Pancreas (tissue), 10 donors: ENCODE data around the gene GABBR1. TPM values are rescaled to one million over a fixed set of nuclear protein-coding genes. Genes with fewer than 3 reads are reported as not detected.

ENCODE experiments used
- ATAC-seq, 4 donors: fragments of 200-7000 bp; cut with Tn5 transposase; one replicate each; pipeline versions ENCODE4 v1.8.0 to v1.9.1; 2020; ENCODE audit warnings: mild to moderate bottlenecking in 4 of 4, moderate library complexity in 4 of 4
- DNase-seq, 6 donors: peaks; one replicate each; pipeline ENCODE4 v3.0.0-alpha.2; 2020
- FAIRE-seq: peaks from 2 replicates; lab custom pipeline; 2012; peaks lifted over from hg19 to GRCh38; lab: Jason Lieb, UNC
- H3K27ac ChIP-seq, 4 donors: fragments of 200-600 bp; sonication (generic); 1 replicate in 3 of 4; 2 replicates in 1 of 4; pipeline versions ENCODE4 v1.5.0 to v1.8.0; 2020
- H3K27me3 ChIP-seq, 4 donors: fragments of 200-600 bp; one replicate each; pipeline ENCODE4 v1.8.0; 2021
- H3K36me3 ChIP-seq, 3 donors: fragments of 200-600 bp; sonication (generic) in 1 of 3; one replicate each; pipeline versions ENCODE4 v1.5.0 to v1.8.0; 2020 to 2021
- H3K4me1 ChIP-seq, 3 donors: fragments of 200-600 bp; one replicate each; pipeline ENCODE4 v1.8.0; 2021
- H3K4me3 ChIP-seq, 4 donors: fragments of 200-600 bp; sonication (generic) in 2 of 4; one replicate each; pipeline versions ENCODE4 v1.5.0 to v1.8.0; 2020 to 2021
- H3K9me3 ChIP-seq, 4 donors: fragments of 200-600 bp; one replicate each; pipeline ENCODE4 v1.8.0; 2021
- WGBS, 2 donors: extraction: QIAGEN DNeasy Blood & Tissue Kit; methylation state at CpG; one replicate each; pipeline ENCODE4 v1.1.7; 2013; 5-methylcytosine and 5-hydroxymethylcytosine counted together
- intact Hi-C, 3 donors: fragments of 100-400 bp; cut with DNase I; formaldehyde crosslinking; loops; one replicate each; pipeline versions ENCODE4 v1.11.1 to v1.14.2; 2022
- polyA plus RNA-seq, 2 donors: library from polyadenylated mRNA; stranded (reverse); fragments of 200-250 nt; gene quantifications; one replicate each; pipeline ENCODE4 v1.2.3, GENCODE V29; 2013
- total RNA-seq, 6 donors: library from RNA; stranded (reverse); fragmentation: NEBNext Ultra II Directional in 4 of 6; extraction: Animal tissue kit (Norgen Biotek cat#: 25700) in 4 of 6; gene quantifications; one replicate each; pipeline versions ENCODE4 v1.2.1 to v1.2.4, GENCODE V29; 2021 to 2023
- TF ChIP-seq, protein P1 (sequence below), 4 donors: fragments of 200-600 bp; sonication (generic) in 3 of 4; IDR thresholded peaks; one replicate each; pipeline versions ENCODE4 v1.5.0 to v1.8.0; 2021; ENCODE audit warnings: antibody characterized with exemption in 4 of 4
- donor health status: healthy with polysubstance abuse.
- donor health status: DM: no; HTN: no; CAD: no; lungs with moderate emphysema.
- donor health status: DM: no; HTN: no; CAD: no.
- donor health status: control.
- donor health status: control.
- donor health status: Bipolar disorder and iron deficiency.
- donor health status: DM: yes; HTN: yes; CAD: no.
- donor health status: DM: no; HTN: no; CAD: no.
- donor health status: DM: no; HTN: no; CAD: no.
- donor health status: DM: yes; HTN: yes; CAD: no.

The GABBR1 gene
- total and polyA plus RNA-seq, 8 donors: 5.2 to 26.7 (median 8.7) TPM

DNA sequence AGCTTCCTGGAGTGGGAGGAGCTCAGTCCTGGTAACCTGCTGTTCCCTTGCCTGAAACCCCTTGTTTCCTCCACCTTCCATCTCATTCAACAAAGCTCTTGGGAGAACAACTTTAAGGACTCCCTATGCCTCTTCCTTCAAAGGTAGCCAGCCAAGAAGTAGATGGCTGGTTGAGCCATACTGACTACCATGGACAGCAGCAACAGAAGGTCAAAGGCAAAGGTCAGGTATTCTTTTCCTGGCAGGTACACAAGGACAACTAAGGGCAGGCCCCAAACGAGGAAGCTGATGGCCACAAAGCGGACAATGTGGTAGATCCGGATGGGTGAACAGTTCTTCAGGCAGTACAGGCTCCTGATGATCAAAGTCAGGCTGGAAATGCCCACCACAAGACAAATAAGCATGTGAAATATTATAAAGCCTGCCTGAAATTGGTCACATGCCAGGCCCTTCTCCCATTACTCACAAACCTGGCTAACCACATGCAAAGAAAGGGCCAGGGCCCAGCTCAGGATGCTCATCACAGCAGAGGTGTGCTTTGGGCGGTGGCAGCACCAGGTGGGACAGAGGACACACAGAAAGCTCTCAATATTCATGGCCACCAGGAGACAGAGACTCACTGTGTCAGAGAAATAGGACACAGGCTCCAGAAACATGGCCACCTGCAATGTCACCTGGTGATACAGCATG is 95.1 kb downstream of the GABBR1 start:
- Histone ChIP-seq H3K27me3 (no peaks in the 10 kb centered on the region), H3K36me3 (no peaks in the 10 kb centered on the region), H3K9me3 (no peaks in the 10 kb centered on the region), H3K4me3 (no peak overlapping the region), H3K27ac (no peak overlapping the region), H3K4me1 (no peaks in the 10 kb centered on the region)
- DNase-seq: no peak
- TF ChIP-seq, protein P1, sequence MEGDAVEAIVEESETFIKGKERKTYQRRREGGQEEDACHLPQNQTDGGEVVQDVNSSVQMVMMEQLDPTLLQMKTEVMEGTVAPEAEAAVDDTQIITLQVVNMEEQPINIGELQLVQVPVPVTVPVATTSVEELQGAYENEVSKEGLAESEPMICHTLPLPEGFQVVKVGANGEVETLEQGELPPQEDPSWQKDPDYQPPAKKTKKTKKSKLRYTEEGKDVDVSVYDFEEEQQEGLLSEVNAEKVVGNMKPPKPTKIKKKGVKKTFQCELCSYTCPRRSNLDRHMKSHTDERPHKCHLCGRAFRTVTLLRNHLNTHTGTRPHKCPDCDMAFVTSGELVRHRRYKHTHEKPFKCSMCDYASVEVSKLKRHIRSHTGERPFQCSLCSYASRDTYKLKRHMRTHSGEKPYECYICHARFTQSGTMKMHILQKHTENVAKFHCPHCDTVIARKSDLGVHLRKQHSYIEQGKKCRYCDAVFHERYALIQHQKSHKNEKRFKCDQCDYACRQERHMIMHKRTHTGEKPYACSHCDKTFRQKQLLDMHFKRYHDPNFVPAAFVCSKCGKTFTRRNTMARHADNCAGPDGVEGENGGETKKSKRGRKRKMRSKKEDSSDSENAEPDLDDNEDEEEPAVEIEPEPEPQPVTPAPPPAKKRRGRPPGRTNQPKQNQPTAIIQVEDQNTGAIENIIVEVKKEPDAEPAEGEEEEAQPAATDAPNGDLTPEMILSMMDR (IDR thresholded peaks at IDR 0.05): no peak
- no peak for ATAC-seq
- 72 to 74% methylated on average over 4 of the region's 4 CpGs for WGBS, 2 donors
- intact Hi-C loops: no loop called here
- FAIRE-seq: no peak

DNA sequence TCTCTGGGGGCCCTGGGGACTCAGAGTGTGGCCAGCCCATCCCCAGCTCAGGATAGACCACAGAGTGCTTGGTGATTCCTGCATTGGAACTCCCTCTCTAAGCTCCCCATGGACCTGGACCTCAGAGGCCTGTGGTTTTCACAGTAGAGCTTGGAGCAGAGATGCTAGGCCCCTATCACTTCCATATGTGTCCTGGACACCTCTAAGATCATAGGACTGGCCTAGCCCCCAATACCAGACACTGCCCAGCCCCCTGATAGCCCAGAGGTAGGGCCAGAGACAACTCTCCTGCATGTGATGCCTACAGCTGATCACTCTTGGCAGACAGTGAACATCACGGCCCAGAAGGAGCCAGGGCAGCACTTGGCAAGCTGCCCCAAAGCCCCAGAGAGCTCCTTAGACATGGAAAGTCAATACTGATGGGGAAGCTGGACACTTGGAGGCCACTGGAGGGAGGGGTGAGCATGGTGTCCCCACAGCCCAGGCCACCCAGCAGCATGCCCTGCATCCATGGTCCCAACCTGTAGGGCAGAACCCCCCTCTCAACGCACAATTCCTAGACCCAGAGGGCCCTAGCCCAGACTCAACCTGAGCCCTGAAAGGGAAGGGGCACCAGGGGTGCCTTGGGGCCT is 100.5 kb downstream of the GABBR1 start:
- TF ChIP-seq, protein P1 (IDR thresholded peaks at IDR 0.05): no peak
- 56 to 64% methylated on average over 2 of the region's 2 CpGs for WGBS, 2 donors
- ATAC-seq (no peak), FAIRE-seq (no peak), DNase-seq (no peak)
- Histone ChIP-seq H3K9me3 (no peaks in the 10 kb centered on the region), H3K27me3 (no peaks in the 10 kb centered on the region), H3K4me1 (no peaks in the 10 kb centered on the region), H3K36me3 (no peaks in the 10 kb centered on the region), H3K27ac (no peak overlapping the region), H3K4me3 (no peak overlapping the region)
- intact Hi-C loops: no loop called here

DNA sequence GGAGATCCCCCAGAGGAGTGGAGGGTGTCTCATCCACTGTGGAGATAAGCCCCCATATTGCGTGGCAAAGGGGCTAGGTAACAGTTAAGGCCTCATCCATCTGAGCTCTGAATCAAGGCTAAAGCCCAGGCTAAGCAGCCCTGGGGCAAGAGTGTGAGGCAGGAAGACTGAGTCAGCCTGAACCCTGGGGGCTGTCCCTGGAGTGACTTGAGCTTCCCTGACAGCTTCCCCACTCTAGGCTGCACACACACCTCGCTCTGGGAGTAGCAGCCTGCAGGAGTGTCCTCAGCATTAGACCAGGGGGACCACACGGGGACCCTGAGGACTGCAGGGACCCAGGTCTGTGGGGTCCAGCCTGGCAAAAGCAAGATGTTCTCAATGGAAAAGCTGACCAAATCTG is 101.3 kb downstream of the GABBR1 start:
- H3K4me1 ChIP-seq: no peaks in the 10 kb centered on the region
- intact Hi-C loops: no loop called here
- no peak for FAIRE-seq

DNA sequence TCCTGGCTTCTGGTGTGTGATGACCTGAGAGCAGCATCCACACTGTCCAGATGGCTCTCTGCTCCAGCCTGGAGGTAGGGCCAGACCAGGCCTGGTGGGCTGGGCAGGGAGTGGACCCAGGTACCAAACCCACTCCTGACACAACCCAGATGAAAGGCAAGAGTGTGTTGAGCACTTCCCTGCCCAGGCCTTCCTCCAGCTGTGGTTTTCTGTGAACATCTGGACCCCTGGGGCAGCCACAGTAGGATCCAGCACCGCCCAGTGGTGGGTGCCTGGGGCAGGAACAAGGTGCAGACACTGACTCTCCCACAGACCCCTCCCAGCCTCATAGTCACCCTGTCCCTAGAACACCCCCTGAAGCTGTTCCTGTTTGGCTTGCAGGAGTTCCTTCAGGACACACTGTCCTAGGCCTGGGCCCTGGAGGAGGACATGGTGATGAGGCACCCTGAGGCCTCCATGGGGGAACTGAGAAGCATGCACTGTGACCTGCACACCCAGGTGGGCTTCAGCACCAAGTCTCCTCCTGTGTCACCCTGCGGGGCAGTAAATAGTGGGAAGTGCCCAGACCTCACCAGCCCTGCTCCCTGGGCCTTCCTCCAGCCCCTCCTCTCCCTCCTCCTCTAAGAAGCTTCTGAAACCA is 102.2 kb downstream of the GABBR1 start:
- Histone ChIP-seq H3K9me3 (no peaks in the 10 kb centered on the region), H3K4me3 (no peak overlapping the region), H3K27me3 (no peaks in the 10 kb centered on the region), H3K4me1 (no peaks in the 10 kb centered on the region), H3K27ac (no peak overlapping the region), H3K36me3 (no peaks in the 10 kb centered on the region)
- no peak for ATAC-seq
- no peak for DNase-seq
- TF ChIP-seq, protein P1 (IDR thresholded peaks at IDR 0.05): no peak
- FAIRE-seq: no peak
- intact Hi-C loops: no loop called here
- 90 to 93% methylated on average over 2 of the region's 2 CpGs for WGBS, 2 donors

More for the DNA sequence above, 101.3 kb downstream of the GABBR1 start:
- no peak for ATAC-seq
- Histone ChIP-seq H3K9me3 (no peaks in the 10 kb centered on the region), H3K27me3 (no peaks in the 10 kb centered on the region), H3K4me3 (no peak overlapping the region), H3K27ac (no peak overlapping the region), H3K36me3 (no peaks in the 10 kb centered on the region)
- TF ChIP-seq, protein P1 (IDR thresholded peaks at IDR 0.05): no peak
- no peak for DNase-seq
- 62 to 79% methylated on average over 3 of the region's 3 CpGs for WGBS, 2 donors
